ENCODE measurements around the gene CSTPP1.
"Not testable (repeated sequence)": the region's sequence is repeated elsewhere in the genome, so short reads cannot be mapped to it uniquely, and the experiment has no call there.

Gene CSTPP1

GRCh38 chr11:47083913-47084312 lies 147.4 kb downstream of the CSTPP1 start:
- DNase-seq (ENCODE audit: extremely low read depth, low read depth), result peak; percentile 5
- TF ChIP-seq CTCF (IDR thresholded peaks at IDR 0.05; ENCODE audit: low read depth, low read length), result no peak

GRCh38 chr11:47087801-47088200 lies 151.2 kb downstream of the CSTPP1 start:
- no peak for DNase-seq (ENCODE audit: extremely low read depth, low read depth)

GRCh38 chr11:47093541-47093940 lies 157.0 kb downstream of the CSTPP1 start:
- no peak for TF ChIP-seq CTCF (IDR thresholded peaks at IDR 0.05; ENCODE audit: low read depth, low read length)
- no peak for DNase-seq (ENCODE audit: extremely low read depth, low read depth)

More at GRCh38 chr11:47087801-47088200, 151.2 kb downstream of the CSTPP1 start:
- TF ChIP-seq CTCF (IDR thresholded peaks at IDR 0.05; ENCODE audit: low read depth, low read length), result no peak

GRCh38 chr11:47096871-47097270 lies 160.3 kb downstream of the CSTPP1 start:
- DNase-seq (ENCODE audit: extremely low read depth, low read depth), result not testable (repeated sequence)

GRCh38 chr11:47098223-47098622 lies 161.7 kb downstream of the CSTPP1 start:
- not testable (repeated sequence) for DNase-seq (ENCODE audit: extremely low read depth, low read depth)

- DNase-seq (ENCODE audit: extremely low read depth, low read depth), result no peak
- TF ChIP-seq CTCF (IDR thresholded peaks at IDR 0.05; ENCODE audit: low read depth, low read length), result no peak
Observed at GRCh38 chr11:47099214-47099917, 162.8 kb downstream of the CSTPP1 start.

GRCh38 chr11:47099918-47100315 lies 163.4 kb downstream of the CSTPP1 start:
- TF ChIP-seq CTCF (IDR thresholded peaks at IDR 0.05; ENCODE audit: low read depth, low read length), result no peak
- DNase-seq (ENCODE audit: extremely low read depth, low read depth), result no peak

- TF ChIP-seq CTCF (IDR thresholded peaks at IDR 0.05; ENCODE audit: low read depth, low read length), result no peak
- no peak for DNase-seq (ENCODE audit: extremely low read depth, low read depth)
Observed at GRCh38 chr11:47101406-47101805, 164.8 kb downstream of the CSTPP1 start.

Data from AG09319 (cell line).